ENCODE data around the gene MRPS23. TPM values are rescaled to one million over a fixed set of nuclear protein-coding genes. Genes with fewer than 3 reads are reported as not detected.

The MRPS23 gene
- total and polyA plus RNA-seq, 7 donors = 27.2 to 91.1 (median 49.2) TPM

- intact Hi-C loops (cut with DNase I) = loop anchor here (2.0 to 5.0 kb wide), 5 partner anchors 33 to 105 kb away; partner anchors contain the start of gene VEZF1 (in 1 of the 2)
- Histone ChIP-seq H3K4me3 (no peak overlapping the region), H3K4me1 (peaks cover 72% of the 10 kb centered on the region), H3K27me3 (ENCODE audit: insufficient read depth in 3 of 3, low read length in 2 of 3) (no peaks in the 10 kb centered on the region), H3K27ac (peak overlapping the region; percentile 97), H3K36me3 (ENCODE audit: insufficient read depth in 1 of 2, low read depth in 1 of 2) (peaks cover 0 to 3% of the 10 kb centered on the region in 2 donors), H3K9me3 (no peaks in the 10 kb centered on the region)
- DNase-seq (peak; percentile 91 to 98), ATAC-seq (peak; percentile 69 to 74 (median 71))
- WGBS, 3 donors = 24 to 31% (median 28%) methylated on average over 11 of the region's 11 CpGs
- no peak for TF ChIP-seq CTCF (IDR thresholded peaks at IDR 0.05)
Measured at GRCh38 chr17:57889892-57890856, 40.3 kb upstream of the MRPS23 start.

GRCh38 chr17:57889252-57889651 is 39.4 kb upstream of the MRPS23 start:
- 58 to 94% (median 59%) methylated on average over 2 of the region's 2 CpGs for WGBS, 3 donors
- TF ChIP-seq CTCF (IDR thresholded peaks at IDR 0.05) = no peak
- Histone ChIP-seq H3K4me1 (peaks cover 63% of the 10 kb centered on the region), H3K27me3 (ENCODE audit: insufficient read depth in 3 of 3, low read length in 2 of 3) (no peaks in the 10 kb centered on the region), H3K9me3 (no peaks in the 10 kb centered on the region), H3K36me3 (ENCODE audit: insufficient read depth in 1 of 2, low read depth in 1 of 2) (peaks cover 0 to 12% of the 10 kb centered on the region in 2 donors), H3K27ac (peak overlapping the region; percentile 97), H3K4me3 (no peak overlapping the region)
- ATAC-seq = no peak
- no peak for DNase-seq
- intact Hi-C loops (cut with DNase I) = no loop called here

- Histone ChIP-seq H3K27me3 (ENCODE audit: insufficient read depth in 3 of 3, low read length in 2 of 3) (no peaks in the 10 kb centered on the region), H3K36me3 (ENCODE audit: insufficient read depth in 1 of 2, low read depth in 1 of 2) (peaks cover 0 to 15% of the 10 kb centered on the region in 2 donors), H3K4me1 (peaks cover 56% of the 10 kb centered on the region), H3K27ac (peak overlapping the region; percentile 97), H3K4me3 (no peak overlapping the region), H3K9me3 (no peaks in the 10 kb centered on the region)
- no peak for ATAC-seq
- no peak for DNase-seq
- no peak for TF ChIP-seq CTCF (IDR thresholded peaks at IDR 0.05)
- 57 to 67% (median 60%) methylated on average over 12 of the region's 12 CpGs for WGBS, 3 donors
- intact Hi-C loops (cut with DNase I) = no loop called here
Measured at GRCh38 chr17:57888311-57889216, 38.7 kb upstream of the MRPS23 start.

GRCh38 chr17:57887161-57887560 is 37.3 kb upstream of the MRPS23 start:
- intact Hi-C loops (cut with DNase I) = no loop called here
- H3K27me3 ChIP-seq (ENCODE audit: insufficient read depth in 3 of 3, low read length in 2 of 3) = no peaks in the 10 kb centered on the region
- H3K9me3 ChIP-seq = no peaks in the 10 kb centered on the region
- TF ChIP-seq CTCF (IDR thresholded peaks at IDR 0.05) = no peak
- no peak for ATAC-seq
- peaks cover 42% of the 10 kb centered on the region for H3K4me1 ChIP-seq
- WGBS, 3 donors = 72 to 88% (median 76%) methylated on average over 4 of the region's 4 CpGs
- no peak for DNase-seq
- no peak overlapping the region for H3K4me3 ChIP-seq
- H3K27ac ChIP-seq = peak overlapping the region; percentile 14
- H3K36me3 ChIP-seq (ENCODE audit: insufficient read depth in 1 of 2, low read depth in 1 of 2) = peaks cover 0 to 24% of the 10 kb centered on the region in 2 donors
